Putamen (tissue), 1 donor: ENCODE measurements around the gene RYR3.

Source experiments
- DNase-seq: peaks from one replicate; pipeline ENCODE4 v3.0.0-alpha.2; 2016; ENCODE audit warnings: low spot score

RYR3 gene

GRCh38 chr15:33834892-33835743 lies 524.4 kb downstream of the RYR3 start:
- DNase-seq = no peak

GRCh38 chr15:33837294-33837693 lies 526.5 kb downstream of the RYR3 start:
- no peak for DNase-seq

- no peak for DNase-seq
Measured at GRCh38 chr15:33839540-33839939, 528.8 kb downstream of the RYR3 start.

GRCh38 chr15:33840615-33841014 lies 529.8 kb downstream of the RYR3 start:
- DNase-seq = no peak

- no peak for DNase-seq
Measured at GRCh38 chr15:33844186-33844585, 533.4 kb downstream of the RYR3 start.

- DNase-seq = no peak
Measured at GRCh38 chr15:33844597-33844996, 533.8 kb downstream of the RYR3 start.

- DNase-seq = no peak
Measured at GRCh38 chr15:33846142-33846541, 535.4 kb downstream of the RYR3 start.

GRCh38 chr15:33846862-33847261 lies 536.1 kb downstream of the RYR3 start:
- DNase-seq = no peak

GRCh38 chr15:33848011-33848410 lies 537.2 kb downstream of the RYR3 start:
- no peak for DNase-seq

GRCh38 chr15:33851079-33851478 lies 540.3 kb downstream of the RYR3 start:
- no peak for DNase-seq

- no peak for DNase-seq
Measured at GRCh38 chr15:33852094-33852493, 541.3 kb downstream of the RYR3 start.

GRCh38 chr15:33852570-33852969 lies 541.8 kb downstream of the RYR3 start:
- DNase-seq = no peak

- no peak for DNase-seq
Measured at GRCh38 chr15:33857726-33858125, 547.0 kb downstream of the RYR3 start.

GRCh38 chr15:33858836-33859235 lies 548.1 kb downstream of the RYR3 start:
- no peak for DNase-seq

GRCh38 chr15:33859992-33860545 lies 549.3 kb downstream of the RYR3 start:
- no peak for DNase-seq

- DNase-seq = no peak
Measured at GRCh38 chr15:33860754-33861153, 550.0 kb downstream of the RYR3 start.

GRCh38 chr15:33864360-33865075 lies 553.8 kb downstream of the RYR3 start:
- DNase-seq = peak; percentile 78

GRCh38 chr15:33865416-33865815 lies 554.6 kb downstream of the RYR3 start:
- peak; percentile 13 for DNase-seq

- no peak for DNase-seq
Measured at GRCh38 chr15:33866101-33866737, 555.5 kb downstream of the RYR3 start.

GRCh38 chr15:33871980-33872379 lies 561.2 kb downstream of the RYR3 start:
- DNase-seq = no peak

- DNase-seq = no peak
Measured at GRCh38 chr15:33872416-33873106, 561.8 kb downstream of the RYR3 start.

- no peak for DNase-seq
Measured at GRCh38 chr15:33874156-33874555, 563.4 kb downstream of the RYR3 start.
